Lung (tissue), 12 donors: ENCODE results near the gene VWA5B1. TPM values are rescaled to one million over a fixed set of nuclear protein-coding genes. Genes with fewer than 3 reads are reported as not detected.

Source experiments
- ATAC-seq: fragments of 200-7000 bp; cut with Tn5 transposase; one replicate; pipeline ENCODE4 v1.9.1; 2020; ENCODE audit warnings: moderate number of reproducible peaks; ENCODE audit not compliant: insufficient read depth, low FRiP score
- DNase-seq, 3 donors: peaks; one replicate each; pipeline ENCODE4 v3.0.0-alpha.2; 2013 to 2017
- H3K27ac ChIP-seq, 2 donors: one replicate each; pipeline ENCODE4 v1.5.1; 2013; ENCODE audit warnings: mild to moderate bottlenecking in 2 of 2, moderate library complexity in 2 of 2, control low read depth in 1 of 2, inconsistent platforms in 1 of 2, low read depth in 1 of 2, low read length in 1 of 2
- H3K27me3 ChIP-seq, 3 donors: one replicate each; pipeline ENCODE4 v1.5.1; 2013; ENCODE audit warnings: low read length in 2 of 3; ENCODE audit not compliant: control insufficient read depth in 3 of 3, insufficient read depth in 3 of 3
- H3K36me3 ChIP-seq, 4 donors: one replicate each; pipeline ENCODE4 v1.5.1; 2013; ENCODE audit warnings: low read length in 4 of 4, mild to moderate bottlenecking in 1 of 4, moderate library complexity in 1 of 4; ENCODE audit not compliant: control insufficient read depth in 4 of 4, insufficient read depth in 4 of 4
- H3K4me1 ChIP-seq, 5 donors: one replicate each; pipeline ENCODE4 v1.5.1; 2013; ENCODE audit warnings: low read length in 5 of 5, mild to moderate bottlenecking in 2 of 5, moderate library complexity in 1 of 5; ENCODE audit not compliant: control insufficient read depth in 5 of 5, insufficient read depth in 5 of 5
- H3K4me3 ChIP-seq: one replicate; pipeline ENCODE4 v1.5.1; 2013; ENCODE audit warnings: mild to moderate bottlenecking, control low read depth, moderate library complexity
- H3K9ac ChIP-seq, 2 donors: one replicate each; pipeline ENCODE4 v1.5.1; 2013; ENCODE audit warnings: low read length in 2 of 2, control low read depth in 1 of 2; ENCODE audit not compliant: insufficient read depth in 1 of 2
- H3K9me3 ChIP-seq, 4 donors: one replicate each; pipeline ENCODE4 v1.5.1; 2013; ENCODE audit warnings: low read length in 3 of 4, mild to moderate bottlenecking in 1 of 4, moderate library complexity in 1 of 4; ENCODE audit not compliant: control insufficient read depth in 4 of 4, insufficient read depth in 3 of 4
- CTCF ChIP-seq: IDR thresholded peaks from 2 replicates; pipeline ENCODE4 v1.5.1; 2012; ENCODE audit warnings: mild to moderate bottlenecking; ENCODE audit errors: control extremely low read depth, extremely low read depth
- WGBS, 2 donors: extraction: QIAGEN DNeasy Blood & Tissue Kit; methylation state at CpG; one replicate each; pipeline ENCODE4 v1.1.7; 2013; 5-methylcytosine and 5-hydroxymethylcytosine counted together
- polyA plus RNA-seq, 2 donors: library from polyadenylated mRNA; stranded (reverse); fragments of 200-250 nt; gene quantifications; one replicate each; pipeline ENCODE4 v1.2.1, GENCODE V29; 2013
- total RNA-seq, 2 donors: library from RNA; depleted of rRNA in 1 of 2; stranded (reverse); fragments of >200 nt in 1 of 2; gene quantifications; one replicate each; pipeline ENCODE4 v1.2.1, GENCODE V29; 2014 to 2021
- donor health status: control.
- donor health status: control.
- donor health status: Bipolar disorder and iron deficiency.
- donor health status: healthy.
- donor health status: DM: yes; HTN: yes; CAD: no.

Gene VWA5B1
- total and polyA plus RNA-seq, 4 donors, result 0.02 to 0.40 (median 0.26) TPM

GRCh38 chr1:20347699-20348098 lies 57.0 kb downstream of the VWA5B1 start:
- no peaks in the 10 kb centered on the region for H3K36me3 ChIP-seq
- no peak for DNase-seq
- no peak overlapping the region for H3K9ac ChIP-seq
- no peak overlapping the region for H3K4me3 ChIP-seq
- WGBS, 2 donors, result 86% methylated on average over 2 of the region's 2 CpGs
- no peak for ATAC-seq
- peaks cover 0 to 15% (median 4%) of the 10 kb centered on the region in 3 donors for H3K27me3 ChIP-seq
- TF ChIP-seq CTCF, result no peak
- H3K9me3 ChIP-seq, result peaks cover 0 to 6% (median 0%) of the 10 kb centered on the region in 4 donors
- H3K4me1 ChIP-seq, result peaks cover 0 to 7% (median 0%) of the 10 kb centered on the region in 5 donors
- no peak overlapping the region for H3K27ac ChIP-seq

- no peak overlapping the region for H3K27ac ChIP-seq
- no peak for TF ChIP-seq CTCF
- H3K4me1 ChIP-seq, result peaks cover 0 to 4% (median 0%) of the 10 kb centered on the region in 5 donors
- H3K9ac ChIP-seq, result no peak overlapping the region
- no peak overlapping the region for H3K4me3 ChIP-seq
- H3K27me3 ChIP-seq, result peaks cover 0 to 18% (median 0%) of the 10 kb centered on the region in 3 donors
- DNase-seq (no peak), ATAC-seq (no peak)
- no peaks in the 10 kb centered on the region for H3K36me3 ChIP-seq
- H3K9me3 ChIP-seq, result peaks cover 0 to 5% (median 0%) of the 10 kb centered on the region in 4 donors
- 75 to 78% methylated on average over 13 of the region's 13 CpGs for WGBS, 2 donors
Observed at GRCh38 chr1:20348326-20348915, 57.7 kb downstream of the VWA5B1 start.

- H3K9me3 ChIP-seq, result peaks cover 0 to 5% (median 0%) of the 10 kb centered on the region in 4 donors
Observed at GRCh38 chr1:20349561-20349960, 58.9 kb downstream of the VWA5B1 start.

More at GRCh38 chr1:20349561-20349960, 58.9 kb downstream of the VWA5B1 start:
- H3K27ac ChIP-seq, result no peak overlapping the region
- H3K4me1 ChIP-seq, result peaks cover 0 to 2% (median under 1%) of the 10 kb centered on the region in 5 donors
- TF ChIP-seq CTCF, result no peak
- peaks cover 0 to 10% (median 7%) of the 10 kb centered on the region in 3 donors for H3K27me3 ChIP-seq
- no peaks in the 10 kb centered on the region for H3K36me3 ChIP-seq
- H3K9ac ChIP-seq, result no peak overlapping the region
- 79 to 93% methylated on average over 5 of the region's 5 CpGs for WGBS, 2 donors
- DNase-seq, result no peak
- no peak overlapping the region for H3K4me3 ChIP-seq
- ATAC-seq, result no peak
